ENCODE data around the gene HDGFL3.

HDGFL3 gene

DNA sequence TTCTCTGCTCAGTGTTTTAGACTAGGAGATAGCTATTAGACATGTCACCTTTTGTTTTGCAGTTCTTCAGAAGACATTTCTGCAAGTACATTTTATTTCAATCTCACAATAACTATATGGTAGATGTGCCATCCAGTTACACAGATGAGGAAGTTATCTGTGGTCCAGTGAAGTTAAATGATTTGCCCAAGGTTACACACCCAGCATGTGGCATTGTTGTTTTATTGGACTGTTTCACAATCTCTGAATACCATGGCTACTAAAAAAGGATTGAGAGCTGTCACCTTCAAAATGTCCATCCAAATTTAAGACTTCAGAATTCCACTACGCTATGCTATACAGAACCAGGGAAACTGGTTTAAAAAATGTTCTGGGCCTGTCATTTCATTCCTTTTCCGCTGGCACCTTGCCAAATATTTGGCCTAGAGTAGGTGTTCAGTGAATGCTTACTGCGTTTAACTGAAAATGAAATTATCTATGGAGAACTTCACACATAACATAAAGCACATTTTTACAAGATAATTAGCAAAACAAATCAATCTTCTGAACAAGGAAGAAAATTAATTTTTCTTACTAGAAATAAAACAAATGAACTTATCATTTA, 80.0 kb downstream of the HDGFL3 start:
- no peak for DNase-seq (ENCODE audit: low read depth)

DNA sequence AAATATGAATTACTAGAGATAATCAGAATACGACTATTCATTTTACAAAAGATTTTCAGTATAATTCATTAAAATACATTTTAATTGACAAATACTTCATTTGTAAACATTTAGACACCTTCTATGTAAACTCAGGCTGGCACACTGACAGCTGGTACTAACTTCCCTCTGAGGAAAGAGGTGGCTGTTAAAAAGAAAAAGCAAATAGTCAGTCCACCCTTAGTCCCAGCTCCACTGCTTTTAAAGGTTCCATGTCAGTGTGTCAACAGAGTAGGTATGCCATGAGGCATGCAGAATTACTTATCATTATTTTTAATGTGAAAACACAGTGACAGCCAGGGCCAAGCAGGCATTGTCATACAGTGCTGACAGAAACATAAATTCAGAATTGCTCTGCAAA, 84.1 kb downstream of the HDGFL3 start:
- DNase-seq (ENCODE audit: low read depth) = no peak

DNA sequence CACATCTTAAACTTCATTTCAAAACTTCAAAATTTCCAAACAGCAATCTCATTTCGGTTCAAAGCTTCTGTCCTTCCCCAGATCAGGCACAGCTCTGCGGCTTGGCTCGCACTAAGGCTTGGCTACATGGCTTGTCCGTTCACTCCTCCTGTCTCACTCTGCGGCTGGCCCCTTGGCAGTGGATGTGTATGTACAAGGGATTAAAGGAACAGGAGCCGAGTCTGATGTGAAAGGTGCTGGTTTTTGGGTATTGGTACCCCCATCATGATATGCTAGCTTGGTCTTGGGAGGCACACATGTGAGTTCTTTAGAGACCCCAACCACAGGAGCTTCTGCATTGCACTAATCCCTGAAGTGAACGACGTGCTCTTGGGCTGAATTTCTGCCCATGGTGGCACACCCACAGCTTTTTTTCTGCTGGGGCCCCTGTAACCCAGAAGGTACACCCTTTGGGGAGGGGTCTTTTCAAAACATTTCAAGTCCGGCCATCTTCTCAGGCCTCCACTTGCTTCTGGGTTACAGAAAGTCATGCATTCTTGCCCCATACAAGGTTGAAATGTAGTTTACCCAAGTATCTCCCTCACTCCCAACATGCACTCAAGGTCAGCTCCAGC, 87.5 kb downstream of the HDGFL3 start:
- DNase-seq (ENCODE audit: low read depth) = no peak

DNA sequence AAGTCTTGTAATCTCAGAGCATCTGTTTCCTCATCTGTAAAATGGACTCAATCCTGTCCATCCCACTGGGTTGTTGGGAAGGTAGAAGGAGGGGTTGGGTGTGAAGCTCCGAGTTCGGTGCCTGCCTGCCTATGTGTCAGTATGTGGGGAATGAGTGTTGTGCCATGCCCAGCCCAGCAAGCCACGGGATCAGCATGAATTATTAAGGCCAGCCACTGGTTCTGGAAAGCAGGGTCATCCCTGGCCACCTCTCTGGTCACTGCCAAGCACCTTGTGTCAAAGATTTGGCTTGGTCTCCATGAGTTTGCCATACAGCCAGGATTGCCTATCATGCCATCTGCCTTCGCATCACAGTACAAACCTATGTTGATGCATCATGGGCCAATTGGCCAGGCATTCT, 88.7 kb downstream of the HDGFL3 start:
- no peak for DNase-seq (ENCODE audit: low read depth)

DNA sequence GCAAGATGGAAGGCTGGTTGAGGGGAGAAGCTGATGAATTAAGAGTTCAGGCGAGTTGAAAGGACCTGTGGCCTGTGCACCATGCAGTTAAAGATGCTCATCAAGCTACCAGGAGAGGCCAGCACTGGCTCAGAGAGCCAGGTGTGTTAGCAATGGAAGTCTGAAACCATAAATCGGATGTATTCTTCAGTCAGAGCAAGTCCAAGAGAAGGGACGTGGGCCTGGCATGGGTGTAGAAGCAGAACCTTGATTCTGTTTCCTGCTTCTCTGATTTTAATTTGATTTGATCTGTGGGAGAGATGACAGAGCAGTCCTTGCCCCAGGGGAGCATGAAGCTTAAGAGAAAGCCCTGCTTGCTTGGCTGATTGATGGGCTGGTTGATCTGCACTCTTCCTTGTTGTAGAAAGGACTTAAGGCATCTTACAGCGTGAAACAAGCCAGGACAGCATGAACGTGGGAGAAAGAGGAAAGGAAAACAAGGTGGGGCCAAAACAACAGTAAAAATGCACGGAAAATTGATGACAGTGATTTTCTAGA, 89.3 kb downstream of the HDGFL3 start:
- DNase-seq (ENCODE audit: low read depth) = no peak

DNA sequence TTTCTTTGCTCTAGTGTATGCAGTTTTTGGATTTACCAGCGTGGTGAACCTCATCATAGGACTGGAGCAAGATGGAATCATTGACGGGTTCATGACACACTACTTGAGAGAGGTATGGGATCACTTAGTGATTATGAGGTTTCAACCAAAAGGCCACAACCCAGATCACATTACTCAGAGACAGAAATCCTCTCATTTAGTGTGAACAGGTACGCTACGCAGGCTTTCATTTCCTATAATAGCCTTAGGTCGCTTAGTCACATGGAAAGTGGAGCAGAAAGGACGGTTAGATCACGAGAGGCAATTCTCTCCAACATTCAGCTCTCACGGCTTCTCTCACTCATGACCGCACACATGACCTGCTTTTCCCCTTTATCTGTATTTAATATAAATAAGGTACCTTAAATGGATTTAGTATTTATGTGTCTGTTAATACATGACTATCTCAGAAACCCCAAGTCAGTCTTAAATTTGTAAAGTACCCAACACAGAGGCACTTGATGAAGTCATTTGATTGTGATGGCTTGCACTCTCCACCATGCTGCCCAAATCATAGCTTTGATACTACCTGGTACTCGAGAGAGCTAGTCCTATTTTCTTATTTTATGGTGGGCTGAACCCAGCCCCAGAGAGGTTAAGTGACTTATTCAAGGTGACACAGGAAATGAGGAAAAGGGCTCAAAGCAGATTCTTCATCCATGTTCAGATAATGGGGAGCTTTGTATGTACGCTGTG, 91.6 kb downstream of the HDGFL3 start:
- no peak for DNase-seq (ENCODE audit: low read depth)

DNA sequence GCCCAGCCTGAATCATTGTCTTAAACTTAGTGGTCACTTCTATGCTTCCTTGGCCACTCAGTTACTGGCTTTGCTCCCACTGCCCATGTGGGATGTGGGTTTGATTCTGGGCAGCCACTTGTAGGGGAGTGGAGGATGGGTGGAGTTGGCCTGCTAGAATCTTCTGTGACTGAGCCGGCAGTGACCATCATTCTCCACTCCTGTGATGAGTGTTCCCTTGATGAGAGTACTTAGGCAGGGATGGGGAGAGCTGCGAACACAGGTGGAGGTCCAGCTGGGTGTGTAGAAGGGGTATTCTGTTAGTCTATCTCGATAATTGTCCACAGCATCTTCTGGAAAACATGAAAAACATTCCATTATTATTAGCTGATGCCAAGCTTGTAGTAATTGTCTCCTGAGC, 92.2 kb downstream of the HDGFL3 start:
- no peak for DNase-seq (ENCODE audit: low read depth)

DNA sequence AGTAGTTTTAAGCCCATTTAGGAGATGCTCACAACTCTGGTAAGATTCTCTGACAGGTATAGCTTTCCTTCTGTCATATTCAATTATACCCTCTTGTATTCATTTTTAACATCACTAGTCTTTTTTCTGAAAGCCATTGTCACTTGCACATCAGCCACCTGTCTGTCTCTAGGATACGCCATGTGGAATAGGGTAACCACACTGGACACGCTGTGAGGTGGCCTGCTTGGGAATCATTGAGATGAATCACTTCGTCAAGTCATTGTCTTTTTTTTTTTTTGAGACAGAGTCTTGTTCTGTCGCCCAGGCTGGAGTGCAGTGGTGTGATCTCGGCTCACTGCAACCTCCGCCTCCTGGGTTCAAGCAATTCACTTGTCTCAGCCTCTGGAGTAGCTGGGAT, 92.8 kb downstream of the HDGFL3 start:
- no peak for DNase-seq (ENCODE audit: low read depth)

DNA sequence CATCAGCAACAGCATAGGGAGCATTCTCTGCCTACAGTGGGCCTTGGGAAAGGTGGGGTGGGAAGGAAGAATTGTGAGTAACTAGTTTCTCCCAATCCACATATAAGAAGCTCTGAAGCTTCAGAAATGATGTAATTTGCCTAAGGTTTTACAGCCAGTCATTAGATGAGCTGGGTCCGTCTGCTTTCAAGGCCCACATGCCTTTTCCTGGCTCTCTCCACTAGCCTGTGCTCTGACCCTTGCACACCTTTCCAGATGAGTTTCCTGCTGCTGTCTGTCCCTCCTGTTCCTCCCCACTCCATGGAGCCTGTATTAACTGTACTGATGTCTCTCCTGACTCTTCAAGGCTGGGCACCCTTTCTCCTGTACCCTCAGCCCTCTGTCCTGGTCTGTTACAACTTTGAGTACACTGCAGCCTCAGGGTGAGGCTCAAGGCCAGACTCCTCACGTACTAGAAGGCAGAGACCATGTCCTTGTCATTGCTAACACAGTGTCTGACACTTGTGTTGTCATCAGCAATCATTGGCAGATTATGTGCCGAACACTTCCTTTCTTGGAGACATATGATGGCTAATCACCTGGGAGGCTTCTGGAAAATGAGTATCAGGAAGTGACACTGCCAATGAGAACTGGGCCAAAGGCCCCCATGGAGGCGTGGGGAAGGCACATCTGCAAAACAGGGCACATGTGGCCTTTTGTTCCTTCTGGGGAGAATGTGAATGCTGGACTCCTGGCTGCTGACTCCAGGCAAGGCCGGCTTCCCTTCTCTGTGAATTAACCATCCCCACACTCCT, 93.5 kb downstream of the HDGFL3 start:
- no peak for DNase-seq (ENCODE audit: low read depth)

DNA sequence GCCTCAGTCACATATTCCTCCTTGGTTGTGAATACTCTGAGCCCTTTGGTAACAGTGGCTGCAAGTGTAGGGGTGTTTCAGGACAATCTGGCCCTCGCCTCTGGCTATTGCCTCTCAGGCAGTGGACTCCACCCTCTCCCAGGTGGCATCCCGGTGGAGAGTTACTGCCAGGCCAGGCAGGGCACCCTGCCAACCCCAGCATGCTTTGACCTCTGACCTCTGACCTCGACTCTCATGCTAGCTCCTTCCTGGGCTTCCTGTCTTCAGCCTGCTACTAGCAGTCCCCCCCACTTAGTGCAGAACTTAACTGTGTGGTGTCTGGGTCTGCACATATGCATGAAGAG, 94.7 kb downstream of the HDGFL3 start:
- DNase-seq (ENCODE audit: low read depth) = no peak

DNA sequence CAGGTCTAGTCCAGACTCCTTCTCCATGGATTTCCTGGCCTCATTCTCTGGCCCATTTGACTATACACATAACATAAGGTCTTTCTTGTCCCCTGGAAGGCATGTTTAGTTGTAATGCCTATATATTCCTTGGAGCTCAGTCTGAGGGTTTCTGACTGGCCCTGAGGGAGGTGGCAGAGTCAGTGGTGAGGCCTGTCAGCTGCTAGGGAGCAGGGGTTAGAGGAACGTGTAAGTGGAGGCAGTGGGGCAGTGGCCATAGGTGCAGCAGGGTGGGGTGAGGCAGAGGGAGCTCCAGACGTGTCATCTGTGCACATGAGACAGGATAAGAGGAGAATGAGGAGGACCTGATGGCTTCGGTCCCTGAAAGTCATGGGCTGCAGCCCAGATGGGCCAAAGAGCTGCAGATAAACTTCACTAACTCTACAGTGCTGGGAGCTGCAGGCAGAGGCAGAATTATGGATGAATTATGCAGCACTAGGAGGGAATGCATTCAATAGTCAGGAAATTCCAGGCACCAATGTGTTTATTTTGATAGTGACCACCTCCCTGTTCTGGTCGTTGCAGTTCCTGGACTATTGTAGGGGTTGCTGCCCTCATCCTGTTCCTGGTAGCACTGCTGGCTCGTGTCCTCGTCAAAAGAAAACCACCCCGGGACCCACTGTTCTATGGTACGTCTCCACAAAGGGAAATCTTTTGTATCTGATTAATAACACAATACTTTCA, 95.2 kb downstream of the HDGFL3 start:
- DNase-seq (ENCODE audit: low read depth) = no peak

DNA sequence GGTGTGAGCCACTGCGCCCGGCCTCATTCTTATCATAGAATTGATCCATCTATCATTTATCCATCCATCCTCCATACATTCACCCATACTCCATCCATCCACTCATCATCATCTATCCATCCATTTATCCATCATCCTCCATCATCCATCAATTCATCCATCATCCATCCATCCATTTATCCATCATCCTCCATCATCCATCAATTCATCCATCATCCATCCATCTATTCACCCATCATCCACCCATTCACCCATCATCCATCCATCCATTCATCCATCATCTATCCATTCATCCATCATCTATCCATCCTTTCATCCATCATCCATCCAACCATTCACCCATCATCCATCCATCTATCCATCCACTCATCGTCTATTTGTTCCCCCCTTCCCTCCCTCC, 96.5 kb downstream of the HDGFL3 start:
- no peak for DNase-seq (ENCODE audit: low read depth)

DNA sequence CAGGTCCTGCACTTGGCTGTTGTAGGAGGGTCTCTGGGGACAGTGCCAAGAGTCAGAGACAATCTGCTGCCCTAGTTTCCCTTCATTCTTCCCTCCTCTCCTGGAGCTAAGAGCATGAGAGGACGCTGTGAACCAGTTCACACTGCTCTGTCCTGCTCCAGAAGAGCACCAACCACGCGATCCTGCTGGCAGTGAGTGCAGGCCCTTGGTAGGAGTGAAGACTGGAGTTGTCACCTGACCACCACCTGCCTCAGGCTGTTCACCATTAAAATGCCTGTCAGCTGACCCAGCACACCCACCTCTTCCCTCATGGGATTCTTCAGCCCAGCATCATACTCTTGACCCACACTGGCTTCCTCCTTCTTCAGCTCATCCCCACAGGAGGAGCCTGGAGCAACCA, 97.2 kb downstream of the HDGFL3 start:
- DNase-seq (ENCODE audit: low read depth) = no peak

DNA sequence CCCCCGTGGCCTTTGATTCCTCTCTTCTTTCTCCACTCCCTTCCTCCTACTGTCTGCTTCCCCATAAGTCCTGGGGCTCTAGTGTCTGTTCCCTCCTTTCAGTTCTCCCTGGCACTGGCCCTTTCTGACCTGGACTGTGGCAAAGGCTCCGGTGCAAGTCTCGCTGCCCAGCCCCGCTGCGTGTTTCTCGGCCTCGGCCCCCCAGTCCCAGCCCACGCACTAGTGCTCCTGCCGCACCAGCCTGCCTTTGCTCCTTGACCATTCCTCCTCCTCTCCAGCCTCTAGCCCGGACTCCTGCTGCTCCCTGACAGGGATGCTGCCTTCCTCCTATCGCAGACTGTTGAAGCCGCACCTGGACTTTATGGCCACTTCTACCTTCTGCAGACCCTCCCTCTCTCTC, 98.1 kb downstream of the HDGFL3 start:
- no peak for DNase-seq (ENCODE audit: low read depth)

DNA sequence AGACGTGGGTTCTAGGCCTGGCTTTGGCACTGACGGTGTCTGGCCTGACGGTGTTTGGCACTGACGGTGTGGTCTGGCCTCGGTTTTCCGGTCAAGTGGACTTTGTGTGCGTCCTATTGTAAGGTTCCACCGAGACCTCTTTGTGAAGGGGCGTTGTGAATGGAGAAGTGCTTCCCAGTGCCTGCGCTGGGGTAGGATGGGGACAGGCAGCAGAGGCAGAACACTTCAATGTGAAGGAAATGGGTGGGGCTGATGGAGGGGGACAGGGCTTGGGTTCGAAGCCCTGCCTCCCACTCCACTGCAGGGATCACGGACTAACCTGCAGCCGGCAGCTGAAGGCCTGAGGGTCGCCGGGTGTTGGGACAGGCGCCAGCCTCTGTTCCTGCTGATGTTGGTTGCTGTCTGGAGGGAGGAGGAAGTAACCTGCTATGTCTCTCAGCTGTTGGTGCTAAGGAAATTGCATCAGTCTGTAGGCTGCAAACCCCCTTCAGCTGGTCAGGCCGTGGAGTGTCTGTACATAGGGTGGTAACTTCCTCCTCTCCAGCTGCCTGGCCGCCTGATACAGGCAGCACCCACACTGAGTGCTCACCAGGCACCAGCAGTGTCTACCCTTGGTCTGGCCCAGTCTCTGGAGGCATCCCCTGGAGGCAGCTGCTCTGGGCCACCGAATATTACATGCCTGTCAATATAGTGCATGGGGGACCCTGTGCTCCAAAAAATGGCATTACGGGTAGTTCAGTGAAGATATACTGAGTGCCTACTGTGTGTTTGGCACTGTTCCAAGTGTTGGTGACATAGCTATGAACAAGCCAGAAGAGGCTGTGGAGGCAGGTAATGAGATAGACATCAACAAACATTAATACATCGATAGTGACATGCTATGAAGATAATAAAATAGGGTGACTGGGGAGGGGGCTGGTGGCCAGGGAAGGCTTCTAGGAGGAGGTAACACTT, 99.1 kb downstream of the HDGFL3 start:
- DNase-seq (ENCODE audit: low read depth) = no peak

DNA sequence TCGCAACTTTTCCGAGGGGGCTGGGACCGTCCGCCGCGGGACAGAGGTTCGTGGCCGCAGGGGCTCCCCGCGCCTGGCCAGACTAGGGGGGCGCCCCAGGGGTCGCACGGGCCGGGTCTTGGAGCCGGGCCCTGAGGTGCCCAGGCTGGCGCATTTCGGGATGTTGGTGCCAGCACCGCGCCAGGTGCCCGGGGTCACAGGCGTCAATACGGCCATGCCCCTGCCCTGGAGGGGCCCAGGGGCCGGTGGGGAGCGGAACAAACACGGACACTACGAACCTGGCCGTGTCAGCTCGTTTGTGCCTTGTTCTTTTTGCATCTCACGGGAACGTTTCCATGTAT, 99.8 kb downstream of the HDGFL3 start:
- no peak for DNase-seq (ENCODE audit: low read depth)

DNA sequence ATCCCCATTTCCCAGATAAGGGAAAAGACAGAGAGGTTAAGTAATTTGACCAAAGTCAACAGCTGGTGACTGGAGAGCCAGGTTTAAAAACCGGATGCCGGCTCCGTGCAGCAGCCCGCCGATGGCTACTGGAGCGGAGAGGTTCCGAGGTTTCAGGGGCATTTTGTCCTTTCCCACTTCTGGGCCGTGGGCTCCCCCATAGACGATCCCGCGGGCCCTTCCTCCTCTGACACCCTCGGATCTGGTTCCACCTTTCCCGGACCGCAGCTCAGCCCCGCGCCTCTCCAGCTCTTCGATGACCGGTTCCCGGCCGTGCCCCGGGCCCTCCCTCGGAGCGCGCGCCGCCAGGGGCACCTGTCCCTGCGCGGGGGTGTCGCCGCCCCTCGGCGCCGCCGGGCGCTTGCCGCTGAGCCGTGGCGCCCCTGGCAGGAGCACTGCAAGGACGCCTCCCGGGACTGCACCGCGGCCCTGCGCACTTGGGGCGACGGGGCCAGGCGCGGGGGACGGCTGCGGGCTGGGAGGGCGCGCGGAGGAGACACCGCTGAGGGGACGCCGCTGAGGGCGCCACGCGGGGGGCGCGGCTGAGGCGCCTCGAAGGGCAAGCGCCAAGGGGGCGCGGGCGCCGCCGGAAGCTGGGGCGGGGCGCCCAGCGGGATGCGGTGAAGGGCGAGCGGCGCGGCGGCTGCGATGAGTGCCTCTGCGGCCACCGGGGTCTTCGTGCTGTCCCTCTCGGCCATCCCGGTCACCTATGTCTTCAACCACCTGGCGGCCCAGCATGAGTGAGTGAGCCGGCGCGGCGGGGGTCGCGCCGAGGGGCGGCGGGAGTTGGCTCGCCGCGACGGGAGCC, 100.4 kb downstream of the HDGFL3 start, which contains the start of gene TM6SF1:
TM6SF1 (plus strand) TSS at position 652 of the 847 bp plus-strand sequence; CDS start at position 688, 36 bp downstream.
- DNase-seq (ENCODE audit: low read depth) = peak; percentile 18

DNA sequence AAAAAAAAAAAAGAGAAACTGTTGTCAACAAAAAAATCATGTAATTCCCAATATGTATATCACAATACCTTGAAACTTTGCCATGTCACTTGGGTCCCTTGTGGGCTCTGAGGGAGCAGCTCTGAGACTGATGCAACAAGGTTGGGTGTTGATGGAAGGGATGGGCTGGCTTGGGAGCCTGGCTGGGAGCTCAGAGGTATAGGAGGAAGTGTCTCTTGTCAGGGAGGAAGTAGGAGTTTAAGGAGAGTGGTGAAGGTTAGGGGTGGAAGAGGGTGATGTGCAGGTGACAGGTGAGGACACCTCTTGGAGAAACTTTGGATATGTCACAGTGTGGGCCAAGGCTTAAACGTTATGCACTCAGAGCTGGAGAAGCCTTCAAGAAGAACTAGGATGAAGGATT, 102.2 kb downstream of the HDGFL3 start:
- no peak for DNase-seq (ENCODE audit: low read depth)

DNA sequence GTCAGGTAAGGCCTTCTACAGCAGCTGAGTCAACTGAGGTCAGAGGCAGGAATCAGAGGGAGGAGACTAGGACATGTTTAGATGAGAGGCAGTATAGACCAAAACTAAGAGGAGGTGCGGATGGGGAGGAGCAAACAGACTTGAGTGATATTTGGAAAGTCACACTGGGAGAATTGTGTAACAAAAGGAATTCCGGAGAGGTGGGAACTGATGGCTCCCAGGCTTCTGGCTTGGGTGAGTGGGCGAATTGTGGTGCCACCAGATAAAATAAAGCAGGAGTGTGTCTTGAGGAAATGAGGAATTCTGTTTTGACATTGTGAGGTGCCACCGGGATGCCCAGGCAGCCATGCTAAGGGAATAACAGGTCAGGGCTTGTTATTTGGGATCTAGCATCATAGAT, 103.5 kb downstream of the HDGFL3 start:
- no peak for DNase-seq (ENCODE audit: low read depth)

DNA sequence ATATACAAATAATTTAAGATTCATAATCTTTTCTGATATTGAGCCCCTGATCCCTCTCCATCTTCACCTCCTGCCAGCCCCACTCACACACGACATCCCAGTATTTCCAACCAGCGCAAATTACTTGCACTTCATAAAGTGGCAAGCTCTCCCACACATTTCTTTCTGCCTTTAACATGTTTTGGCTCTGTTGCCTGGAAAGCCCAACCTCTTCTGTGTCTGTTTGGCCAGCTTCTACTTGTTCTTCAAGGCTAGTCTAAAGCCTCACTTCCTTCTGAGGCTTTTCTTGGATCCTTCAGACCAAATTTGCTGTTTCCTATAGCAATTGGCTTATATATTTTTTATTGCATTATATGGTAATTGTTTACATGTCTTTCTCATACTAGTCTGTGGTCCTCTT, 105.3 kb downstream of the HDGFL3 start:
- DNase-seq (ENCODE audit: low read depth) = no peak

All from activated T-cell treated with anti-CD3 and anti-CD28 coated beads for 48 hours (primary cell).